HAP-1 (cell line): ENCODE measurements around the gene LSM3.

Experiments used
- DNase-seq, 2 experiments: peaks; one replicate each; pipeline ENCODE4 v3.0.0-alpha.2; 2016 to 2020; ENCODE audit warnings: low spot score in 2 of 2
- H3K27me3 ChIP-seq: fragments of 250-450 bp; sonication (Bioruptor Pico); 2 replicates; pipeline ENCODE4 v1.5.1; 2020; ENCODE audit warnings: low read depth, mild to moderate bottlenecking, moderate library complexity
- H3K36me3 ChIP-seq: fragments of 250-450 bp; sonication (Bioruptor Pico); replicated peaks from 2 replicates; pipeline ENCODE4 v1.5.1; 2020; ENCODE audit warnings: mild to moderate bottlenecking
- H3K4me1 ChIP-seq: fragments of 250-450 bp; sonication (Bioruptor Pico); 2 replicates; pipeline ENCODE4 v1.5.1; 2020; ENCODE audit warnings: mild to moderate bottlenecking
- H3K4me3 ChIP-seq: fragments of 250-450 bp; sonication (Bioruptor Pico); 2 replicates; pipeline ENCODE4 v1.5.1; 2020; ENCODE audit warnings: mild to moderate bottlenecking, moderate library complexity
- H3K9me3 ChIP-seq: fragments of 250-450 bp; sonication (Bioruptor Pico); 2 replicates; pipeline ENCODE4 v1.5.1; 2020; ENCODE audit warnings: mild to moderate bottlenecking, moderate library complexity
- in situ Hi-C: fragments of 300-500 bp; cut with MboI; formaldehyde crosslinking; loops from 3 replicates; pipeline ENCODE4 v1.14.3; 2020; ENCODE audit warnings: low sequenced_read_pairs, inconsistent platforms, mixed read lengths

LSM3 gene

DNA sequence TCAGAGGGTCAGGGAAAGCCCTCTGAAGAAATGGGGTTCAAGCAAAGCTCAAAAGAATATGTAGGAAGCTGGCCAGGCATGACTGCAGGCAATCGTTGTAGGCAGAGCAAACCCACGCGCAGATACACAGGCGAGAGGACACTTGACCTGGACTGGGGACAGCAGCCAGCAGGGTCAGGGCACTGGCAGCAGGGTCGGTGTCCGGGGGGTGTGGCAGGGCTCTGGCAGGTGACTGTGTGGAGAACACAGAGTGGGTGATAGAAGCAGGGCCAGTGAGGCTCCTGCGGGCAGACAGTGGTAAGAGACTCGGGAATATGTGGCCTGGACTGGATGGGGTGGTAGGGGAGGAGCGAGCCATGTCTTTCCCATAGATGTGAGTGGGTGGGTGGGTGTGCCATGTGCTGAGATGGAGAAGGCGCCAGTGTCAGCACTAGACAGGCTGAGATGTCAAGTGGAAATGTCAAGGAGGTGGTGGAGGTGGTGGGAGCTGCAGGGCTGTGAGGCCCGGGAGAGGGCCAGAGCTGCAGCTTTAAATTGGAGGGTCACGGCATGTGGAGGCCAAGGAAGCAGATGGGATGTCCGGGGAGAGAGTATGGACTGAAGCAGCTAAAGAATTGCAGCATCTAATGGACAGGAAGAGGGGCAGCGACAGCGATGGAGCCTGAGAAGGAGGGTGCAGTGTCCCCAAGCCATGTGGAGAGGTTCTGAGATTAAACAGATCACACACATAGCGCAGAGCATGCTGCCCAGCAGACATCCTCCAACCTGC is 40.3 kb upstream of the LSM3 start:
- Histone ChIP-seq H3K36me3 (peaks cover 54% of the 10 kb centered on the region), H3K4me3 (no peak overlapping the region), H3K9me3 (no peaks in the 10 kb centered on the region), H3K27me3 (no peaks in the 10 kb centered on the region), H3K4me1 (peaks cover 1% of the 10 kb centered on the region; the same call in 1 of the 2 replicates)
- no peak for DNase-seq
- in situ Hi-C loops: no loop called here

DNA sequence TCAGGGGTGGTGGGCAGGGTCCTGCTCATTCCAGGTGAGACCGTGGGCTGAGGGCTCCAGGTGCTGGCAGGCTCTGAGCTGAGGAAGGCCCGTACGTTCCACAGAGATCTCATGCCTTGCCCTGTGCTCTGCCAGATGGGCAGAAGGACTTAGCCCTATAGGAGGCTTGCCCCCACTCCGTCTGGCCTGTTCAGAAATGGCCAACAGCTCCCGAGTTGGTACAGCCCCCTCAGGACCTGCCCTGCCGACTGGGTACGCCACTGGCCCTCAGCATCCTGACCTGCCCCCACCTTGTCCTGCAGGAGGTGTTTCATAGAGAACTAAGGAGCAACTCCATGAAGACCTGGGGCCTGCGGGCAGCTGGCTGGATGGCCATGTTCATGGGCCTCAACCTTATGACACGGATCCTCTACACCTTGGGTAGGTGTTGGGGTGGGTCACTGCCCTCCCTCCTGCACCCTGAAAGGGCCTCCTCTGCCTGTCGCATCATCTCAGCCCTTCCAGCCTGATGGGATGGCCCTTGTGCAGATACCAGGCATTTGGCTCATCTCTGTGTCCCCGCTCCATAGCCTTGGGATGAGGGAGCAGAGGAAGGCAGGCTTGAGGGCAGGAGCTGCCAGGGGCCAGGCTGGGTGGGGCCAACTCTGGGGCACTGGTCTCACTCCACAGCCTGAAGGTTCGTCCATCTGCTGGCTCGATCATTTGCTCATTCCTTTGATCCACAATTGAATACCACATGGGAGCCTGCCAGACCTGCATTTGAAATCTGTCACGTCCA is 39.5 kb upstream of the LSM3 start:
- Histone ChIP-seq H3K4me1 (peaks cover 9% of the 10 kb centered on the region), H3K4me3 (no peak overlapping the region), H3K36me3 (peaks cover 49% of the 10 kb centered on the region), H3K27me3 (no peaks in the 10 kb centered on the region), H3K9me3 (no peaks in the 10 kb centered on the region)
- no peak for DNase-seq
- in situ Hi-C loops: no loop called here

DNA sequence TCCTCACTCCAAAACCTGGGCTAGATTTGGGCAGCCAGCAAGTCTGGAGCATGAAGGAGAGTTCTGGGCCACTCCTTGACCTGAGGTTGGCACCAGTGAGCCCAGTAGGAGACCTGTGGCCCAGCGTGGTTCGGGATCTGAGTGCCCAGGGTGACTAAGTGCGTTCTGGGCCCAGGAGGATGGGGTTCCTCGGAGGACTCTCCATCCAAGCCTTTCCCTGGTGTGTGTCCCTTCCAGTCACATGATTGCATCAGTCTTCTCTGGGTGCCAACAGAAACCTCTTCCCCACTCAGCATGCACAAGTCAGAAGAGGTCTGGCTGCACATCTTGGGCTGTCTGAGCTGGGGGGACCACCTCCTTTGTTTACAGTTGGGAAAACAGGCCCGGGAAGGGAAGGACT is 38.8 kb upstream of the LSM3 start:
- H3K9me3 ChIP-seq: no peaks in the 10 kb centered on the region
- no peak overlapping the region for H3K4me3 ChIP-seq
- no peaks in the 10 kb centered on the region for H3K27me3 ChIP-seq
- H3K36me3 ChIP-seq: peaks cover 42% of the 10 kb centered on the region
- in situ Hi-C loops: no loop called here
- no peak for DNase-seq
- peaks cover 12% of the 10 kb centered on the region for H3K4me1 ChIP-seq

DNA sequence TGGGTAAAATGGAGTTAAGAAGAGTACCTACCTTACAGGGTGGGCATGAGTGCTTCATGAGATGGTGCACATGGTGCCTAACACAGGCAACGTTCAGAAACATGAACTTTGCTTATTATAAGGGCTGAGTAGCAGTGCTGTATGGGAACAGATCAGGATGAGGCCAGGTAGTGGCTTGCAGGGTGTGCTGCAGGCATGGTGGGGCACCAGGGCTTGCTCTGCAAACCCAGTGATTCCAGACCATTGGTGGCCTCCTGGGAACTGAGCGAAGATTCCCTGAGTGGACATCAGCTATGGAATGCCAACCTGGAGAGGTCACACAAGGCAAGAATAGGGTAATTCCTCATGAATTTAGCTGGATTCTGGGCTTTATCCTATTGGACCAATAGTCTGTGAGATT is 37.9 kb upstream of the LSM3 start:
- Histone ChIP-seq H3K4me3 (no peak overlapping the region), H3K36me3 (peaks cover 36% of the 10 kb centered on the region), H3K9me3 (no peaks in the 10 kb centered on the region), H3K4me1 (peaks cover 19% of the 10 kb centered on the region), H3K27me3 (no peaks in the 10 kb centered on the region)
- DNase-seq: no peak
- in situ Hi-C loops: no loop called here

DNA sequence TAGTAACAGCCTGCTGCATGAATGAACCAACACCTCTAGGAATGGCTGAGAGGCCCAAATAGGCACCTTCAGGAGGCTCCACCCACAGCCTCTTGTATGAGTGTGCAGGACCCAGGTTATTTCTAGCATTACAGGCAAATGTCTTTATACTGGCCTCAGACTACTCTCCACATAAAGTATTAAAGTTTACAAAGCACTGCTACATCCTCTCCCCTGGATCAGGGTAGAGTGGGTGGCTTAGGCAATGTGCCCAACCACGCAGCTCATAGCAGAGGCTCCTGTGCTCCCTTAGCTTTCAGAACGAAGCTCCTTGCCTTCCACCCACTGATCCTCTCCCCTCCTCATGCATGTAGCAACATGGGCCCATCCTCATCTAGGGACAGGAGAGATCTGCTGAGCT is 37.5 kb upstream of the LSM3 start:
- H3K4me3 ChIP-seq: no peak overlapping the region
- no peaks in the 10 kb centered on the region for H3K27me3 ChIP-seq
- H3K9me3 ChIP-seq: no peaks in the 10 kb centered on the region
- in situ Hi-C loops: no loop called here
- no peak for DNase-seq
- H3K36me3 ChIP-seq: peaks cover 35% of the 10 kb centered on the region
- peaks cover 19% of the 10 kb centered on the region for H3K4me1 ChIP-seq

DNA sequence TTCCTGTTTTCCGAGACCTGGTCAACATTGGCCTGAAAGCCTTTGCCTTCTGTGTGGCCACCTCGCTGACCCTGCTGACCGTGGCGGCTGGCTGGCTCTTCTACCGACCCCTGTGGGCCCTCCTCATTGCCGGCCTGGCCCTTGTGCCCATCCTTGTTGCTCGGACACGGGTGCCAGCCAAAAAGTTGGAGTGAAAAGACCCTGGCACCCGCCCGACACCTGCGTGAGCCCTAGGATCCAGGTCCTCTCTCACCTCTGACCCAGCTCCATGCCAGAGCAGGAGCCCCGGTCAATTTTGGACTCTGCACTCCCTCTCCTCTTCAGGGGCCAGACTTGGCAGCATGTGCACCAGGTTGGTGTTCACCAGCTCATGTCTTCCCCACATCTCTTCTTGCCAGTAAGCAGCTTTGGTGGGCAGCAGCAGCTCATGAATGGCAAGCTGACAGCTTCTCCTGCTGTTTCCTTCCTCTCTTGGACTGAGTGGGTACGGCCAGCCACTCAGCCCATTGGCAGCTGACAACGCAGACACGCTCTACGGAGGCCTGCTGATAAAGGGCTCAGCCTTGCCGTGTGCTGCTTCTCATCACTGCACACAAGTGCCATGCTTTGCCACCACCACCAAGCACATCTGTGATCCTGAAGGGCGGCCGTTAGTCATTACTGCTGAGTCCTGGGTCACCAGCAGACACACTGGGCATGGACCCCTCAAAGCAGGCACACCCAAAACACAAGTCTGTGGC is 36.8 kb upstream of the LSM3 start:
- Histone ChIP-seq H3K4me1 (peaks cover 19% of the 10 kb centered on the region), H3K4me3 (no peak overlapping the region), H3K36me3 (peaks cover 39% of the 10 kb centered on the region), H3K9me3 (no peaks in the 10 kb centered on the region), H3K27me3 (no peaks in the 10 kb centered on the region)
- no peak for DNase-seq
- in situ Hi-C loops: no loop called here

DNA sequence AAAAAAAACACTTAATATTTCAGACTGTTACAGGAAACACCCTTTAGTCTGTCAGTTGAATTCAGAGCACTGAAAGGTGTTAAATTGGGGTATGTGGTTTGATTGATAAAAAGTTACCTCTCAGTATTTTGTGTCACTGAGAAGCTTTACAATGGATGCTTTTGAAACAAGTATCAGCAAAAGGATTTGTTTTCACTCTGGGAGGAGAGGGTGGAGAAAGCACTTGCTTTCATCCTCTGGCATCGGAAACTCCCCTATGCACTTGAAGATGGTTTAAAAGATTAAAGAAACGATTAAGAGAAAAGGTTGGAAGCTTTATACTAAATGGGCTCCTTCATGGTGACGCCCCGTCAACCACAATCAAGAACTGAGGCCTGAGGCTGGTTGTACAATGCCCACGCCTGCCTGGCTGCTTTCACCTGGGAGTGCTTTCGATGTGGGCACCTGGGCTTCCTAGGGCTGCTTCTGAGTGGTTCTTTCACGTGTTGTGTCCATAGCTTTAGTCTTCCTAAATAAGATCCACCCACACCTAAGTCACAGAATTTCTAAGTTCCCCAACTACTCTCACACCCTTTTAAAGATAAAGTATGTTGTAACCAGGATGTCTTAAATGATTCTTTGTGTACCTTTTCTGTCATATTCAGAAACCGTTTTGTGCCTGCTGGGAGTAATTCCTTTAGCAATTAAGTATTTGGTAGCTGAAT is 35.9 kb upstream of the LSM3 start:
- Histone ChIP-seq H3K4me3 (no peak overlapping the region), H3K36me3 (peaks cover 40% of the 10 kb centered on the region), H3K4me1 (peaks cover 19% of the 10 kb centered on the region), H3K27me3 (no peaks in the 10 kb centered on the region), H3K9me3 (no peaks in the 10 kb centered on the region)
- no peak for DNase-seq
- in situ Hi-C loops: no loop called here

DNA sequence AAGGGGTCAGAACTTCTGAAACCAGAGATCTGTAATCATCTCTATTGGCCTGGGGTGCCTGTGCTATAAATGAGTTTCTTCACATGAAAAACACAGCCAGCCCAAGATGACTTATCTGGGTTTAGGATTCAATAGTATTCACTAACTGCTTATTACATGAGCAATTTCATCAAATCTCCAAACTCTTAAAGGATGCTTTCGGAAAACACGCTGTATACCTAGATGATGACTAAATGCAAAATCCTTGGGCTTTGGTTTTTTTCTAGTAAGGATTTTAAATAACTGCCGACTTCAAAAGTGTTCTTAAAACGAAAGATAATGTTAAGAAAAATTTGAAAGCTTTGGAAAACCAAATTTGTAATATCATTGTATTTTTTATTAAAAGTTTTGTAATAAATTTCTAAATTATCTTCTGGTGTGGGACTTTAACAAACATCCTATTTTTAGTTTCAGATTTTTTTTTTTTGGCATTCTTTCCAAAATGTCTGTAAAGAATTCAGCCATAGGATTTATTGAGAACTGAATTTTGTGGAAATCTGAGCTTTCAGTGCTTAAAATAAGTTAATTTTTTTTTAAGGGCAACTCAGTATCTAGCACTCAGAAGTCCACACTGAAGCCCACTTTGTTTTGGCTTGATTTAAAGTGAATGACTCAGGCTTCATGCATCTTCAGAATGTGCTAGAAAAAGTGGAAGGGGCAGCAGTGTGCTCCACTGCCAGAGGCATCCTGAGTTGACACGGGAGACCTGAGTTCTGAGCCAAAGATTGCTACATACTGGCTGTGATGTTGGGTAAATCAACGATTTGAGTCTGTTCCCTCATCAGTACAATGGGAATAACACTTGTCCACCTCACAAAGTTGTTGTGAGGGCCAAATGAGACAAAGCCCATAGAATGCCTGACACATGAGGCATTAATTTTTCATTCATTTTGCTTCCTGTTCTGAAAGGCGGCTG is 35.1 kb upstream of the LSM3 start:
- H3K36me3 ChIP-seq: peaks cover 35% of the 10 kb centered on the region
- H3K4me1 ChIP-seq: peaks cover 19% of the 10 kb centered on the region
- H3K27me3 ChIP-seq: no peaks in the 10 kb centered on the region
- H3K9me3 ChIP-seq: no peaks in the 10 kb centered on the region
- in situ Hi-C loops: no loop called here
- no peak for DNase-seq
- no peak overlapping the region for H3K4me3 ChIP-seq

DNA sequence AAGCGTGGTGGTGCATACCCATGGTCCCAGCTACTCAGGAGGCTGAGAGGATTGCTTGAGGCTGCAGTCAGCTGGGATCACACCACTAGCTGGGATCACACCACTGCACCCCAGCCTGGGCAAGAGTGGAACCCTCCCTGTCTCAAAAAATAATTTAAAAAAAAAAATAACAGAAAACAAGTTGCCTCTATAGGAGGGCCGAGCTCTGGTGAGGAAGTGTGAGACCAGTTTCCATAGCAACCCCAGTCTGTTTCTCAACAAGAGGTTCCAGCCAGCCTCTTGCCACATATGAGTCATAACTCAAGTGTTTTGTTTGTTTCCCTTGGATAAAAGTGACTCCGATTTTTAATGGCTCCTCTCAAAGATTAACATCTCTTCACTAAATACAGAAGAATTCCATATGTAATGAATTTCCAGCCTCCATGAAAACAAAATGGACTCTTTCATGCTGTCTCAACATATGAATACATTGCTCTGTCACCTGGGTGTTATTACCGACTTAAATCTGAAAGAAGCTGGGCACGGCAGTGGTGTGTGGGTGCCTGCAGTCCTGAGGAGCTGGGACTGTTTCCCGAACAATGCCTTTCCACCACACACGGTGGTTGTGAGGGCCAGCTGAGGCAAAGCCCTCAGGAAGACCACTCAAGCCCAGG is 34.1 kb upstream of the LSM3 start:
- in situ Hi-C loops: no loop called here
- Histone ChIP-seq H3K36me3 (peaks cover 31% of the 10 kb centered on the region), H3K4me1 (peaks cover 19% of the 10 kb centered on the region), H3K27me3 (no peaks in the 10 kb centered on the region), H3K9me3 (no peaks in the 10 kb centered on the region), H3K4me3 (no peak overlapping the region)
- DNase-seq: peak; percentile 83 to 97

DNA sequence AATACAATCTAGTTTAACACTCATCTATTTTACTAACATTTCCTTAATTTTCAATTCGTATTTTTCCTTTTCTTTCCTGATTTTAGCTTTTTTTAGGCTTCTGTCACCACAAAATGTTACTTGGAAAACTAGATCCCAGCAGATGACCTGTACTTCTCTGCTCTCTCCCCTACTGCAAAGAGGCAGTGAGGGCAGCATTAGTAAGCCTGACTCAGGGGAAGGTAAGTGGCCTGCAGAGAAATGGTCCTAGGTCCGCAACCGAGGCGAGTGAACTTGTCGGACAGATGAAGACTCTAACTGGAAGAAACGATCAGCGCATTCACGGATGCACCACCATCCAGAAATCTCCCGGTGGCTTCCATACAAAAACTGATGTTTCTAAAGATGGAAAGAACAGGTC is 33.4 kb upstream of the LSM3 start:
- no peaks in the 10 kb centered on the region for H3K27me3 ChIP-seq
- no peaks in the 10 kb centered on the region for H3K9me3 ChIP-seq
- H3K4me3 ChIP-seq: no peak overlapping the region
- in situ Hi-C loops: no loop called here
- H3K4me1 ChIP-seq: peaks cover 19% of the 10 kb centered on the region
- peak in 1 of 2 experiments; percentile 7 for DNase-seq
- H3K36me3 ChIP-seq: peaks cover 31% of the 10 kb centered on the region

DNA sequence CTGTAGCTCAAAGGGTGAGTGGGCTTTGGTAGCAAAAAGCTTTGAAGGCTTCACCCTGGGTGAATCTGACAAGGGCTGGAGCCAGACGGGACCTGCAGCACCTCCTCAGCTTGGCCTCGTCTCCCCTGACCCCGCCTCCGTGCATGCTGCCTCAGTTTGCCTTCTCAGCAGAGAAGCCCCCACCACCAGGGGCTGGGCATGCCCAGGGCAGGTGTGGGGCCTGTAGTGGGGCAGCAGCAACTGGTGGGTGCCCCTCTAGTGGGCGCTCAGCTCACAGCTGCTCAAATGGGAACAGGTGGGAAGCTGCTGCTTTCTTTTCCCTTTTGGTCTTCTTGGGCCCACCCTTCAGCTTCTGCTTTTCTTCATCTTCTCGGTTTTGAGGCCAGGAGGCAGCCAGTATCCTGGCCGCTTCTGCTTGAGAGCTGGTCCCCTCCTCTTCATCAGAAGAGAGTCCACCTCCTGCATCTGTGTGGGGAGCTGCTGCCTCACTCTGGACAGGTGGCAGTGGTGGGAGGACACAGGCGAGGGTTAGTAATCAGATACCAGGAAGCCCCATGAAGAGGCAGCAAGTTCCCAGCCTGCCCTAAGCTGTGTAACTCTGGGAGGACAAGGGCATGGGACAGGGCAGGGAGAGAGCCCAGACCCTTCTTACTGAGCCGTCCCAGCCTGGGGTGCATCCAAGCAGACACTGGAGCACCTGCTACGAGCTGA is 32.8 kb upstream of the LSM3 start:
- H3K27me3 ChIP-seq: no peaks in the 10 kb centered on the region
- H3K9me3 ChIP-seq: no peaks in the 10 kb centered on the region
- peaks cover 28% of the 10 kb centered on the region for H3K36me3 ChIP-seq
- DNase-seq: peak in 1 of 2 experiments; percentile 18
- H3K4me1 ChIP-seq: peaks cover 19% of the 10 kb centered on the region
- in situ Hi-C loops: no loop called here
- no peak overlapping the region for H3K4me3 ChIP-seq
